IMR-90 (cell line): ENCODE results near the gene ABCG8. TPM values are rescaled to one million over a fixed set of nuclear protein-coding genes. Genes with fewer than 3 reads are reported as not detected.

Source experiments
- ATAC-seq: fragments of 200-7000 bp; cut with Tn5 transposase; 2 replicates; pipeline ENCODE4 v1.9.1; 2020; ENCODE audit warnings: low read depth, mild to moderate bottlenecking, moderate library complexity
- BruUV-seq: library from RNA; stranded (reverse); fragments of 400-500 nt; replicated peaks from 2 replicates; lab custom pipeline; 2021; lab: Mats Ljungman, UMichigan
- CTCF ChIA-PET: fragments of 300-600 bp; formaldehyde crosslinking; extraction: SDS; loops from one replicate; lab custom pipeline; 2021; ENCODE audit warnings: antibody characterized with exemption; lab: Yijun Ruan, JAX
- POLR2A ChIA-PET: fragments of 300-600 bp; sonication (Branson Sonifier 250); formaldehyde crosslinking; loops from one replicate; lab custom pipeline; 2022; ENCODE audit warnings: antibody characterized with exemption; ENCODE audit not compliant: unreplicated experiment; lab: Charles Lee
- DNase-seq: peaks from one replicate; pipeline ENCODE4 v3.0.0; 2013
- H2AFZ ChIP-seq: replicated peaks from 2 replicates; pipeline ENCODE3; 2013; ENCODE audit warnings: low read length, mild to moderate bottlenecking; ENCODE audit not compliant: poor library complexity
- H2AK5ac ChIP-seq: 2 replicates; pipeline ENCODE4 v1.6.1; 2013; ENCODE audit warnings: low read depth, low read length, inconsistent platforms
- H2AK9ac ChIP-seq: replicated peaks from 2 replicates; pipeline ENCODE3; 2013; ENCODE audit warnings: mild to moderate bottlenecking, low read depth, low read length, moderate library complexity; ENCODE audit not compliant: poor library complexity
- H2BK120ac ChIP-seq: 2 replicates; pipeline ENCODE4 v1.6.1; 2013; ENCODE audit warnings: low read depth, low read length, inconsistent platforms
- H2BK15ac ChIP-seq: 3 replicates; pipeline ENCODE4 v1.6.1; 2013; ENCODE audit warnings: low read depth, low read length, inconsistent platforms
- H2BK20ac ChIP-seq: 2 replicates; pipeline ENCODE4 v1.6.1; 2013; ENCODE audit warnings: low read depth, mild to moderate bottlenecking, inconsistent platforms, low read length, moderate library complexity
- H2BK5ac ChIP-seq: 2 replicates; pipeline ENCODE4 v1.6.1; 2013; ENCODE audit warnings: mild to moderate bottlenecking, low read depth, low read length, inconsistent platforms; ENCODE audit not compliant: poor library complexity, severe bottlenecking
- H3K14ac ChIP-seq: replicated peaks from 2 replicates; pipeline ENCODE4 v1.6.1; 2013; ENCODE audit warnings: low read depth, low read length, inconsistent platforms
- H3K18ac ChIP-seq: 2 replicates; pipeline ENCODE4 v1.6.1; 2013; ENCODE audit warnings: low read depth, low read length, control low read depth
- H3K23ac ChIP-seq: 2 replicates; pipeline ENCODE4 v1.6.1; 2013; ENCODE audit warnings: low read depth, low read length, inconsistent platforms
- H3K27ac ChIP-seq: 2 replicates; pipeline ENCODE4 v1.5.1; 2013; ENCODE audit warnings: mild to moderate bottlenecking, control low read depth, low read length; ENCODE audit not compliant: insufficient read depth
- H3K27me3 ChIP-seq: 2 replicates; pipeline ENCODE4 v1.6.1; 2013; ENCODE audit warnings: low read length; ENCODE audit not compliant: control insufficient read depth, insufficient read depth
- H3K36me3 ChIP-seq: 2 replicates; pipeline ENCODE4 v1.6.1; 2013; ENCODE audit warnings: low read length, mixed read lengths; ENCODE audit not compliant: control insufficient read depth, insufficient read depth
- H3K4ac ChIP-seq: 2 replicates; pipeline ENCODE4 v1.6.1; 2013; ENCODE audit warnings: low read depth, low read length, inconsistent platforms
- H3K4me1 ChIP-seq: 2 replicates; pipeline ENCODE4 v1.6.1; 2013; ENCODE audit warnings: low read length, mixed read lengths; ENCODE audit not compliant: control insufficient read depth, insufficient read depth
- H3K4me2 ChIP-seq: 2 replicates; pipeline ENCODE4 v1.6.1; 2013; ENCODE audit warnings: low read depth, mild to moderate bottlenecking, control low read depth, low read length, moderate library complexity
- H3K4me3 ChIP-seq: 2 replicates; pipeline ENCODE4 v1.5.1; 2013; ENCODE audit warnings: low read depth, mild to moderate bottlenecking, control low read depth, low read length, moderate library complexity; ENCODE audit not compliant: insufficient read depth
- H3K56ac ChIP-seq: 2 replicates; pipeline ENCODE4 v1.6.1; 2013; ENCODE audit warnings: low read length, inconsistent platforms; ENCODE audit not compliant: insufficient read depth; ENCODE audit errors: extremely low read depth
- H3K79me1 ChIP-seq, 2 experiments: 2 replicates each; pipeline ENCODE4 v1.6.1; 2013; ENCODE audit warnings: low read length in 2 of 2, inconsistent platforms in 1 of 2, low read depth in 1 of 2
- H3K9ac ChIP-seq: 2 replicates; pipeline ENCODE4 v1.6.1; 2013; ENCODE audit warnings: low read depth, low read length, control low read depth
- H3K9me1 ChIP-seq: 2 replicates; pipeline ENCODE4 v1.6.1; 2013; ENCODE audit warnings: low read length, inconsistent platforms; ENCODE audit not compliant: insufficient read depth
- H3K9me3 ChIP-seq: 2 replicates; pipeline ENCODE4 v1.6.1; 2013; ENCODE audit warnings: low read length; ENCODE audit not compliant: control insufficient read depth, insufficient read depth
- H4K20me1 ChIP-seq: 2 replicates; pipeline ENCODE4 v1.6.1; 2013; ENCODE audit warnings: low read length, inconsistent platforms; ENCODE audit not compliant: insufficient read depth
- H4K5ac ChIP-seq: 2 replicates; pipeline ENCODE4 v1.6.1; 2013; ENCODE audit warnings: mild to moderate bottlenecking, low read depth, low read length, control low read depth
- H4K8ac ChIP-seq, 2 experiments: 2 replicates each; pipeline ENCODE4 v1.6.1; 2013; ENCODE audit warnings: low read depth in 2 of 2, low read length in 2 of 2, control low read depth in 1 of 2, inconsistent platforms in 1 of 2
- H4K91ac ChIP-seq: 2 replicates; pipeline ENCODE4 v1.6.1; 2013; ENCODE audit warnings: low read depth, low read length, inconsistent platforms; ENCODE audit not compliant: insufficient read depth
- POLR2A ChIP-seq: IDR thresholded peaks from 2 replicates; pipeline ENCODE4 v1.6.1; 2012; ENCODE audit warnings: mild to moderate bottlenecking, low read depth, low read length
- RAD21 ChIP-seq: IDR thresholded peaks from 2 replicates; pipeline ENCODE4 v1.6.1; 2012; ENCODE audit warnings: low read length, improper control_type of control experiment
- WGBS, 2 experiments: methylation state at CpG; one replicate each; pipeline versions ENCODE4 v1.1.5 to v1.1.7; 2013; ENCODE audit warnings: missing lambda C conversion rate in 2 of 2; ENCODE audit not compliant: insufficient read length in 1 of 2; ENCODE audit errors: extremely low coverage in 2 of 2; 5-methylcytosine and 5-hydroxymethylcytosine counted together
- dilution Hi-C: fragments of 300-500 bp; cut with HindIII; formaldehyde crosslinking; loops from one replicate; pipeline ENCODE4 v1.14.3; 2018; ENCODE audit warnings: low sequenced_read_pairs; ENCODE audit not compliant: unreplicated experiment
- in situ Hi-C: fragments of 300-500 bp; cut with MboI; formaldehyde crosslinking; loops from 3 replicates; pipeline ENCODE4 v1.14.3; 2019; ENCODE audit warnings: low sequenced_read_pairs, inconsistent platforms, mixed read lengths
- intact Hi-C: fragments of 100-400 bp; cut with micrococcal nuclease; formaldehyde crosslinking; loops from 2 replicates; pipeline ENCODE4 v1.10.0; 2022
- polyA plus RNA-seq, 3 experiments: library from polyadenylated mRNA; depleted of rRNA; stranded (reverse); fragments of >200 nt; gene quantifications; 2 replicates each; pipeline ENCODE4 v1.2.3, GENCODE V29; 2012; ENCODE audit warnings: low replicate concordance in 1 of 3
- total RNA-seq: library from RNA; depleted of rRNA; stranded (reverse); fragments of >200 nt; gene quantifications from 2 replicates; pipeline ENCODE4 v1.2.3, GENCODE V29; 2012

The ABCG8 gene
- total and polyA plus RNA-seq, 2 of the 4 experiments (the other 2 are of a cell fraction), result not detected

DNA sequence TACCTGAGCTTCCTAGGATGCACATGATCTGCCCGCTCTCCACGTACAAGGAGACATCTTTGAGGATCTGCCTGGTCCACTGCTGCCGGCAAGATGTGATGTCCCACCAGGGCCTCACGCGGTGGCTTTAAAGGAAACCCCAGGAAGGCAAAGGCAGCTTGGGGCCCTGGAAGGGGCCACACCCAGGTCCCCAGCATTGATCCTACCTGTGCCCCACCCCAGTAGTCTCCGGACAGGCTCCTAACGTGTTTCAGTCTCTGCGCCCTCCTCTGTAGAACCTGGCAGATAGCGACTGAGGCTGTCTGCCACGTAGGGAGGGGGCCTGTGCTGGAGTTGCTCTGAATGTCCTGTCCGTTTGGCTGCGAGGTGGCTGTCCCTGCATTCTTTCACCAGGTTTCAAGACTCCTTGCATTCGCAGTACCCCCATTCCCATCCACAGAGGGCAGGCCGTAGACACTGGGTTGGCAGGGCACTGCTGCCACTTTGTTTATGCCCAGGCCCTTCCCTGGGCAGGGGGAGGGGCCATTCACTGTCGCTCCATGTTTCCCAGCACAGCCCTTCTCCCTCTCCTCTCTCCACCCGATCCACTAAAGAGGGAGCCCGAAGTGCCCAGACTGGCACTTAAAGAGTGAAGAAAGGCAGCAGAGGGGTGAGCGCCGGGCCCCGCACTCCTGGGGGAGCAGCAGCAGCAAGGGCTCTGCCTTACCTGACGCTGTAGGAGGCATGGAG is 776 bp upstream of the ABCG8 start:
- Histone ChIP-seq H3K9me1 (no peaks in the 10 kb centered on the region), H4K5ac (no peak overlapping the region), H3K36me3 (no peaks in the 10 kb centered on the region), H3K9ac (no peak overlapping the region), H3K27ac (no peak overlapping the region), H3K9me3 (no peaks in the 10 kb centered on the region), H3K79me1 (no peaks in the 10 kb centered on the region), H2BK15ac (no peak overlapping the region), H3K4me3 (no peak overlapping the region), H3K18ac (no peak overlapping the region), H2AK5ac (no peak overlapping the region), H3K4me1 (no peaks in the 10 kb centered on the region), H2BK5ac (no peak overlapping the region), H3K23ac (no peak overlapping the region), H2AK9ac (no peak overlapping the region), H3K14ac (no peak overlapping the region), H2AFZ (no peak overlapping the region), H2BK120ac (no peak overlapping the region), H3K27me3 (peaks cover 54% of the 10 kb centered on the region), H4K8ac (no peak overlapping the region), H3K4me2 (no peak overlapping the region), H3K56ac (no peak overlapping the region), H2BK20ac (no peak overlapping the region), H4K20me1 (no peaks in the 10 kb centered on the region), H4K91ac (no peak overlapping the region), H3K4ac (no peak overlapping the region)
- 80% methylated on average over 8 of the region's 21 CpGs; no CpG with 5 or more reads in 1 of the 2 experiments for WGBS, 2 experiments
- ATAC-seq (no peak), DNase-seq (no peak)
- POLR2A ChIA-PET, result no interaction called here
- intact Hi-C loops (no loop called here), in situ Hi-C loops (no loop called here), dilution Hi-C loops (no loop called here)
- CTCF ChIA-PET, result no interaction called here
- TF ChIP-seq RAD21 (no peak), POLR2A (no peak)
- no TSS peak for BruUV-seq
